GOT3 (cell line): ENCODE data around the gene LPCAT4.
"Not testable (repeated sequence)": the region's sequence is repeated elsewhere in the genome, so short reads cannot be mapped to it uniquely, and the experiment has no call there.

Experiments used
- DNase-seq: peaks from one replicate; lab custom pipeline; 2025; ENCODE audit warnings: mixed read lengths; lab: John Stamatoyannopoulos, UW

The LPCAT4 gene, protein sequence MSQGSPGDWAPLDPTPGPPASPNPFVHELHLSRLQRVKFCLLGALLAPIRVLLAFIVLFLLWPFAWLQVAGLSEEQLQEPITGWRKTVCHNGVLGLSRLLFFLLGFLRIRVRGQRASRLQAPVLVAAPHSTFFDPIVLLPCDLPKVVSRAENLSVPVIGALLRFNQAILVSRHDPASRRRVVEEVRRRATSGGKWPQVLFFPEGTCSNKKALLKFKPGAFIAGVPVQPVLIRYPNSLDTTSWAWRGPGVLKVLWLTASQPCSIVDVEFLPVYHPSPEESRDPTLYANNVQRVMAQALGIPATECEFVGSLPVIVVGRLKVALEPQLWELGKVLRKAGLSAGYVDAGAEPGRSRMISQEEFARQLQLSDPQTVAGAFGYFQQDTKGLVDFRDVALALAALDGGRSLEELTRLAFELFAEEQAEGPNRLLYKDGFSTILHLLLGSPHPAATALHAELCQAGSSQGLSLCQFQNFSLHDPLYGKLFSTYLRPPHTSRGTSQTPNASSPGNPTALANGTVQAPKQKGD

DNA sequence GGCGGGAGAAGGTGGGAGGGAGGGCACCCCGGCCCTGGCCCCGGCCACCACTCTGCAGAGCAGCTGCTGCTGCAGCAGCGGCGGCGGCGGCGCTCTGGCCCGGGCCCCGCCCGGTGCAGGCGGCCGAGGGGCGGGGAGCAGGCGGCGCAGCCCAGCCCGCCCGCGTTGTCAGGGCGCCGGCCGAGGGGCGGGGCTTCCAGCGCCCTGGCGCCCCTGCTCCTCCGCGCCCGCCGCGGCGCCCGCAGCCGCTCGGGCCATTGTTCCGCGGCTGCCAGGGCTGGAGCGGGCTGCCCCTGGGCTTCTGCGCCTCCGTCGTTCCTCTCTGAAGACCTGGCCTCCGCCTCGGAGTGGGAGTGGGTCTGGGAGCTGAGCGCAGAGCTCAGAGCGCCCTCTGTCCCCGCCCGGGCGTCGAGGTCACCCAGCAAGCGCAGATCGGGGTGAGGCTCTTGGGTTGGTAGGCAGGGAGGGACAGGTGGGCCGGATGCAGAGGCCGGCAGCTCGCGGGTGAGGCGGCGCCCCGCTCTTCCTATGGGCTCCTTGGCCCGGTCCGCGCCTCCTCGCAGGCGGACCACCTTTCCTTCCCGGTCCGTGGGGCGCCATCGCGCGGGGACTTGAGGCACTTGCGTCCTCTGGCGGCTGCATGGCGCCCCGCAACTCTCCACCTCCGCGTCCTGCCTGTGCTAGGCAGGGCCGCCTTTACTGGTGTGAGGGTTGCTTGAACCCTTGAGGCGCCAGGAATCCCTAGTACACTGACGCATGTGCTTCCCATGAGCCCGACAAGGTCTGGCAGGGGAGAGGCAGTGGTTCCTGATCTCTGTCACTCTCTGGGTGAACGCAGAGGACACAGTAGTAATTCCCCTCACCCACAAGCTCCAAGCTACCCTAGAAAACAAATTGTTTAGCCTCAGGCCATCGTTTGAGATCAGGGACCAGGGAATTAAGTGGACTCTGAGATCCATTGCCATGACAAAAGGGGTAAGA is at the start of gene LPCAT4:
Gene LPCAT4 (minus strand): TSS at position 96 of the 981 bp plus-strand sequence. CDS start 96 bp downstream, outside the sequence.
- peak; percentile 61 for DNase-seq

DNA sequence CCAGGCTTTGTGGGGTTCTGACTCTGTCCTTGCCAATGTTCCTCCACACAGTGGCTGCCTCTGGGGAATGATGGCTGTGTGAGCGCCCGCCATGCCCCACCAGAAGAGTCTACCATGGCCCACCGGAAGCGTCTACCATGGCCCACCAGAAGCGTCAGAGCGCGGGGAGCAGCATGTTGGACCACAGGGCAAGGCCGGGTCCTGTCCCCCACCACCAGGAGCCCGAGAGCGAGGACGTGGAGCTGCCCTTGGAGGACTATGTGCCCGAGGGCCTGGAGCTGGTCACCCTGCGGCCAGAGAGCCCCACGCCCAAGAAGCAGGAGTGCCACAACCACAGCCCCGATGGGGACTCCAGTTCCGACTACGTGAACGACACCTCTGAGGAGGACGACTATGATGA is 42.5 kb upstream of the LPCAT4 start:
- DNase-seq = not testable (repeated sequence)

DNA sequence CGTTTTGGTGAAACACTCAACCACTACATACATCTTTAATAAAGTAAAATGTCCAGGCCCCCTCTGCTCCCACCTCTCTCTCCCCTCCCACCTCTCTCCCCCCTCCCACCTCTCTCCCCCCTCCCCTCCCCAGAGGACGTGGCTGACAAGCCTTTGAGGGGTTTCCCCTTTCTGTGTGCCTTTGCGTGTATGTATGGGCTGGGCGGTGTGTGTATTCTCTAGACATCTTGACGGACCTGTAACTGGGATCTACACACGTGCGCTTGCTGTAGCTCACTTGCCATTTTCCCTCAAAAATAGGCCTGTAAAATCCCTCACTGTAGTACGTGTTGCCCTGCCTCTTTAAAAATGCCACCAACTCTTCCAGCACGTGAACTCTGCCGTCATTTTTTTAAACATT is 42.0 kb upstream of the LPCAT4 start:
- DNase-seq = not testable (repeated sequence)

DNA sequence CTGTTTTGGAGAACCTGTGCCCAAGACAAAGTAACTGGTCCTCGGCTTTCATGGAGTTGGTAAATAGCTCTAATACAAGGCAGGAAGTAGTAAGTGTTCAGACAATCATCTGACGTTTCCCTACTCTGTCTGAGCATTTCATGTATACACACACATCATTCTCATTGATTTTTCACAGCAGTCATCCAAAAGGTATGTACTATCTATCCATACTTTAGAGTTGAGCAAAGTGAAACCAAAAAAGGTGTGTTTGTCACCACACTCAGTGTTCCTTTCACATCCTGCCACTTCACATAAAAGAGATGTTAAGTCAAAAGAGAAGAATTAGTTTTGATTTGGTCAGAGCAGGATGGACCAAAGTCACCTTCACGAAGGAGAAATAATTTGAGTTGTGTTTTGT is 36.9 kb upstream of the LPCAT4 start:
- DNase-seq = not testable (repeated sequence)

DNA sequence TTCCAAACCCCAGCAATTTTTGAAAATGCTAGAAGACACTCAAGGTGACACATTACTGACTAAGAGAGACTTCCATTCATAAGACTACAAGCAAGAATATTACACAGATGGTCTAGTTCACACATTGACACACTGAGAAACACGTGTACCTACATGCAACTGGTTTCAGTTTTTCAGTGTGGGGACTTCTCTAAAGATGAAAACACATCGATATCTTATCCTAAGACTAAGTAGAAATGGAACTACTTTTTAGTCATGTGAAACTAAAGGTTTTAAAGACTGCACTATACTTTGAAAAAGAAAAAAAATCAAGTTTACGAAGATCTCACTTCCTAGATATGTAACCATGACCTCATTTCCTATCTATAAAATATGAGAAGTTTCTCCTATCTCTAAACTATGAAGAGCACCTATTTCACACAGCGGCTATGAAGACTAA is 36.2 kb upstream of the LPCAT4 start:
- not testable (repeated sequence) for DNase-seq

DNA sequence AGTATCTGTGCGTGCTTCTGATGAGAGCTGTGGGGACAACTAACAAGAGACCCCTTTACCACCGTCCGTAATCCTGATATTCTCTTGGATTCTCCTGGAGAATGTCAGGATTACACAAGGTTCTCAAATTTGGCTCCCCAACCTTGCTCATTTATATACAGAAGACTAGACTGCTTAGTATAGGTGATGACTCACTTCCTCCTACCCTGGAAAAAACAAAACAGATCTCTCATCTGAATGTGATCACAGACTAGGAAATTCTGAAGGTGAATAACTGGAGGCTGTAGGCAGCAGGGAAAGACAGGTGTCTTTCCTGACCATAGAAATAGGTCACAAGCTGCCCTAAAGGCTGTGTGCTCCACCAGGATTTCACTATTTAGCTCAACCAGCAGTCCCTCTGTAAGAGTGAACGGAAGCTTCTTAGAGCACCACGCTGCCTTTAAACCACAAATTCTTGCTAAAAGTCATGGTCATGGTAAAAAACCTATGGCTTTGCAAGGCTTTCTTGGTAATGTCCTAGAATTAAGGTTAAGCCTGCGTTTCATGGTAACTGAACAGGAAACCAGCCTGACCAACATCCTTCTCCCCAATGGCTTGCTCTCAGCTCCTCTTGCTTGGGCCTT is 30.8 kb upstream of the LPCAT4 start:
- not testable (repeated sequence) for DNase-seq

DNA sequence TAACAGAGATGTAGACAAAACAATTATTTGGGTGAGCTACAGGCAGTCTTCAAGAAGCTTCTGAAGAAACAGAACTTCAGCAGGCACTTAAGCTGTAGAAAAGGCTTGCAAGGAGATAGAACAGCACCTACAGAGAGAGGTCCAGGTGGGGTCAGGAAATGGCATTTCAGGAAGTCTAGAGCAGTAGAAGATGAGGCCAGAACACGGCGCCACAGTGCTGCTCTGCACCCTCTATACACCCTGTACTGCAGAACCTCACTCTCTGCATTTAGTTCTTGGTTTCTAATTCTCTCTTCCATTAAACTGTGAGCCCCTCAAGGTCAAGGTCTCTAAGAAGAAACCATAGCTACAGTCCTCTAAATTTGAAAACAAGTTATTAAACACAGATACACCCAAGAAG is 26.0 kb upstream of the LPCAT4 start:
- DNase-seq = not testable (repeated sequence)

DNA sequence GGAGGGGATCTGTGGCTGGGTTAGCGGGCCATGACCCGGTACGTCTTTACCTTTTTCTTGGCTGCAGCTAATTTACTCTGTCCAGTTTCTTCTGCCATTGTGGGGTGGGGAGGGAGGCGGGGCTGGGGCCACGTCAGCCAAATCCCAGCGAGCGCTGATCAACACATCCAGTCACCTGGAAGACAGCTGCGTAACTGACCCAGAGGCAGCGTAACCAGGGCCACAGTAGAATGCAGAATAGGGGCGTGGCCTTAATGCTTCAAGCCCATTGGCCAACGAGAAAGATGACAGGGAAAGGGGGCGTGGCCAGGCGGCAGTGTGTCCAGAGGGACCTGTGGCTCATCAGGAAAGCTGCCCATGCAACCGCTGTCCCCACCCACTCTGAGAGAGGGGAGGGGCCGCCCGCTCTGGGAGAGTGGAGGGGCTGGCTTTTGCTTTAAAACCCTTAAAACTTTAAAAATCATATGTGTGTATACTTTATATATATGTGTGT is 22.6 kb upstream of the LPCAT4 start:
- not testable (repeated sequence) for DNase-seq

DNA sequence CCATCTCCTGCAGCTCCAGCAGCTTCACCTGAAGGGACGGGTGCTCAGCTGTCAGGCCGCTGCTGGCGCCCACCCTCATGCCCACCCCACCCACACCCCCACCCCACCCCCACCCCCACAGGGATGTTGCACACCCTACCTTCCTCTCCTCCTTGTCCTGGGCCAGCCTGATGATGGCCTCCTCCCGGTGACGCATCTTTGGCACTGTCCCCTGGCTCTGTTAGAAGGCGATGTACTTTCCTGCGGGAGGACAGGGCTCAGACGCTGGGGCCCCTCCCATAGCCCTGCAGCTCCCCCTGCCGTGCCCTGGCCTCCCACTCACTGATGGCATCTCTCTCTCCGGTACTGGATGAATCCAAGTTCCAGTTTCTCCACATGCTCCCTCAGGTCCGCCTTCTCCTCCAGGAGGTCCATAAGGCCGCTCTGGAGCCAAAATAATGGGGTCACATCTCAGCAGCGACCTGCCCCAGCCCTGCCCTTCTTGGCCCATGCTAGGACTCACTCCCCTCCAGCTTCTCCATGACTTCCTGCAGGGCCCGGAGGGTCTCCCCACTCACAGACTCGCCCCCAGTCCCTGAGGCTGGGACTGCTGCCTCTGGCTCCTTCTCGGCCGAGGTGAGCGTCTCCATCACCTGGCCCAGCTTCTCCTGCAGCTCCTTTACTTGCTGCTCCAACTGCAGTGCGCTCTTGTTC is 15.0 kb upstream of the LPCAT4 start:
- not testable (repeated sequence) for DNase-seq

DNA sequence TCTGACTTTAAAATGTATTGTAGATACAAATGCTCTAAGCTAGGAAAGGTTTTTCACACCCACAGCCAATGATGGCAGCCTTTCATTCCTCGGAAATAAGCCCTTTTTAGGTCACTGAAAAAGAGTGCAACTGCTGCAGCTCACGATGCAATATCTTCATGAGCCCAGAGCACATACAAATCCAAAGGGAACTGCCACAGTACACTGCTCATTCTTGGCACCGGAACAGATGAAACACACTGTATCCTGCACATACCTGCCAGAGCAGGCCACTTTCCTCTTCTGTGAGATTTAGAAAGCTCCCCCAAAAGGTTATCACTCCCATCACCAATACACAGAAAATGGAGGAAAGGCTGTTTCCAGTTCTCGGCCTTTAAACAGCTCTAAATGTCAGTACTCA is 13.5 kb upstream of the LPCAT4 start:
- not testable (repeated sequence) for DNase-seq

DNA sequence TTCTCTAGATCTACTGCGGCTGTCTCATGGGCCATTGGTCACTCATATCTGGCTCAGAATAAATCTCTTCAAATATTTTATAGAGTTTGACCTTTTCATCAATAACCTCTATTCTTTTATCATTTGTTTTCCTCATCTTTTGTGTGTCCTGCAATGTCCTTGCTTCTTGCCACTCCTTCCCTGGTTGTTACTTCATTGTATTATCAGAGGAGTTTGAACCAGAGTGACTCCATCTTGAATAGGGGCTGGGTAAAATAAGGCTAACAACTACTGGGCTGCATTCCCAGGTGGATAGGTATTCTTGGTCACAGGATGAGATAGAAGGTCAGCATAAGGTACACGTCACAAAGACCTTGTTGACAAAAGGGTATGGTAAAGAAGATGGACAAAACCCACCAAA is 9.9 kb upstream of the LPCAT4 start:
- no peak for DNase-seq

DNA sequence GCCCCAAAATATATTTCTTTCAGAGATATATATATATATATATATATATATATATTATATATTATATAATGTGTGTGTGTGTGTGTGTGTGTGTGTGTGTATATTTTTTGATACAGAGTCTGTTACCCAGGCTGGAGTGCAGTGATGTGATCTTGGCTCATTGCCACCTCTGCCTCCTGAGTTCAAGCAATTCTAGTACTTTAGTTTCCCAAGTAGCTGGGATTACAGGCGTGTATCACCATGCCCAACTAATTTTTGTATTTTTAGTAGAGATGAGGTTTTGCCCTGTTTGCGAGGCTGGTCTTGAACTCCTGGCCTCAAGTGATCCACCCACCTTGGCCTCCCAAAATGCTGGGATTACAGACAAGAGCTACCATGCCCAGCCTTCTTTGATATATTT is 8.5 kb upstream of the LPCAT4 start:
- not testable (repeated sequence) for DNase-seq

DNA sequence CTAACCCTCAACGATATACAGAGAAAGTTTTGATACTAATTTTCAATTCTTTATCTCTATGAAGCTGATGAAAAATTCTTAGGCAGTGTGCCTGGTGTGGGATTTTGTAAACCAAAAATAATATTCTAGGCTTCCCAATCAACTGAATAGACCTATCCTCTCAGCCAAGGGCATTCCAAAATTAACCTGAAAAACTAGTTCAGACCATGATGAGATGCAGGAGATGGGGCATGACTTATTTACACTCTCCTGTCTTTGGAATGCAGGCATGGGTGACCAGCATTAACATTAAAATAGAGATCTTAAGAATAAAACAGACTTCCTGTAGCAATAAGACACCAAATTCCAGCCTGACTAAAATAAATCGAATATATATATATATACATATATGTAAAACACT is 7.8 kb upstream of the LPCAT4 start:
- no peak for DNase-seq

DNA sequence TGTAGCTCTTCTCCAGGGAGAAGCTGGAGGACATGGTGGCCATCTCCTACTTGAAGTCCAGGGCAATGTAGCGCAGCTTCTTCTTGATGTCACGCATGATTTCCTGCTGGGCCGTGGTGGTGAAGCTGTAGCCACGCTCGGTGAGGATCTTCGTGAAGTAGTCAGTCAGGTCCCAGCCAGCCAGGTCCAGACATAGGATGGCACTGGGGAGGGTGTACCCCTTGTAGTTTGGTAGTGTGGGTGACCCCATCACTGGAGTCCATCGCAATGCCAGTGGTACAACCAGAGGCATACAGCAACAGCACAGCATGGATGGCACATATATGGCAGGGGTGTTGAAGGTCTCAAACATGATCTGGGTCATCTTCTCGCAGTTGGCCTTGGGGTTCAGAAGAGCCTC is 7.0 kb upstream of the LPCAT4 start:
- no peak for DNase-seq

DNA sequence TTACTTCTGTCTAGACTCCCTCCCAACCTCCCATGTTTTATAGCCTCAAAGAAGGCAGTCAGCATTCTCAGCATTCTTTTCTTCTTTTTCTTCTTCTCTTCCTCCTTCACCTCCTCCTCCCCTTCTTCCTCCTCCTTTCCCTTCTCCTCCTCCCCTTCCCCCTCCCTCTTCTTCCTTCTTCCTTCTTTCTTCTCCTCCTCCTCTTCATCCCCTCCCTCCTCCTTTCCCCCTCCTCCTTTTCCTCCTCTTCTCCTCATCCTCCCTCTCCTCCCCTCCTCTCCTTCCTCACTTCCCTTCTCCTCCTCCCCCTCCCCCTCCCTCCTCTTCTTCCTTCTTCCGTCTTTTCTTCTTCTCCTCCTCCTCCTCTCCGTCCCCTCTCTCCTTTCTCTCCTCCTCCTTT is 3.6 kb upstream of the LPCAT4 start:
- DNase-seq = no peak

DNA sequence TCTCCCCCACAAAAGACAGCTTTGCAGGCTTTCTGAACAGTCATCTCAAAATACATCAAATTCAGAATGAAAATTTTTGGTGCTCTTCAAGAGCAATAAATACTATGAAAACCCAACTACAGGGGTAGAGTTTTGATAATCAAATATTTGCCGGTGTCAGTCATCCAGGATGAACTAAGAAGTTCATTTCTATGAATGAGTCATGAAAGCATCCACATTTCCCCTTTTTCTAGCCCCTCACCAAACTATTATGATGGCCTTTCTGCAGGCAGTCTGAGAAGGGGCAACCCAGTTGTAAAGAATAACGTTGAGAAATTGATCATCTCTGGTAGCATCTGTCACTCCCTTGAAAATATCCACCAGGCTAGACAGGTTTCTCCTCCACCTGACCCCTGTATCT is 3.1 kb upstream of the LPCAT4 start:
- no peak for DNase-seq

DNA sequence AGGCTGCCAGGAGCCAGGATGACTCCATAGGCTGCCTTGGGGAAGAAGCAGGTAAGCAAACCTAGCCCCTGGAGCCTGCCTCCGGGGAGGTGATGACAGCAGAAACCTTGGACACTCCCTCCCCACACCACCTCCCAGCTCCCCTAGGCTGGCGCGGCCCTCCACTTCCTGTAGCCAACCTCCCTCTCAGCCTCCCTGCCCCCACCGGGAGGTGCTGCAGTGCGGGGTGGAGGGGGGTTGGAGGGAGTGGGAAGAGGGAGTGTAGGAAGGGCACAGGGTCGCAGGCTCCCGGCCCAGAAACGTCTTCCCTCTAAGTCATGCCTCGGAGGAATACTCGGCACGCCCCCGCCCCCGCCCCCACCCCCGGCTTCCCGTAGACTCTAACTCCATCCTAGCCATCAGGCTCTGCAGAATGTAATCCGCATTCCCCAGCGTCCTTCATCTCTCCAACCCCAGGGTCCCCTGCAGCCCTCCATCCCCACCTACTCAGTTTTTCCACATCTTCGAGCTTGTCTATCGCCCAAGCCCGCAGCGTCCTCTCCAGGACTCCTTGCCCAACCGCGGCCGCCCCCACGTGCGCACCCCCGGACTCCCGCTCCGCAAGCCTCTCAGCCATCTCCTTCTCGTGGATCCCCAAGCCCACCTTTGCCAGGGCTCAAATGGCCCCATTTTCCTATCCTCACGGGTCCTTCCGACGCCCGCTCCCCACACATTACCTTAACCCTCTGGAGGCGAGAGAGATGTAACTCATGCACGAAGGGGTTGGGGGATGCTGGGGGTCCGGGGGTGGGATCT is 528 bp downstream of the LPCAT4 start:
- DNase-seq = no peak

DNA sequence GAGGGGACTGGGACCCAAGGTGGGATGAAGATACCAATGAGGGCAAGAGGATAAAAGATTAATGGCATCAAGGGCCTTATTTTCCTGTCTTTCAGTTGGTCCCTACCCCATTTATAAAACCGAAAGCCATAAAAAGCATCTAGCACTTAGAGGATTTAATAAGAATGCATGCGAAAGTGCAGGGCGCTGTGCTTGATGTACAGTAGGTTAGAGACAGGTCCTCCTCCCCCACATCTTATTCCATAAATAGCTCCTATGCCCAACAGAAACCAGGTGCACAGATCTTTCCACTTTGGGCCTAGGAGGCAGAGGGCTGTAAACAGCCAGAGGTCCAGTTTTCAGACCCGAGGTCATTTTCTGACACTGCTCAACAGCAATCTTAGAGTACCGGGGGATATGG is 1.2 kb downstream of the LPCAT4 start:
- DNase-seq = no peak

DNA sequence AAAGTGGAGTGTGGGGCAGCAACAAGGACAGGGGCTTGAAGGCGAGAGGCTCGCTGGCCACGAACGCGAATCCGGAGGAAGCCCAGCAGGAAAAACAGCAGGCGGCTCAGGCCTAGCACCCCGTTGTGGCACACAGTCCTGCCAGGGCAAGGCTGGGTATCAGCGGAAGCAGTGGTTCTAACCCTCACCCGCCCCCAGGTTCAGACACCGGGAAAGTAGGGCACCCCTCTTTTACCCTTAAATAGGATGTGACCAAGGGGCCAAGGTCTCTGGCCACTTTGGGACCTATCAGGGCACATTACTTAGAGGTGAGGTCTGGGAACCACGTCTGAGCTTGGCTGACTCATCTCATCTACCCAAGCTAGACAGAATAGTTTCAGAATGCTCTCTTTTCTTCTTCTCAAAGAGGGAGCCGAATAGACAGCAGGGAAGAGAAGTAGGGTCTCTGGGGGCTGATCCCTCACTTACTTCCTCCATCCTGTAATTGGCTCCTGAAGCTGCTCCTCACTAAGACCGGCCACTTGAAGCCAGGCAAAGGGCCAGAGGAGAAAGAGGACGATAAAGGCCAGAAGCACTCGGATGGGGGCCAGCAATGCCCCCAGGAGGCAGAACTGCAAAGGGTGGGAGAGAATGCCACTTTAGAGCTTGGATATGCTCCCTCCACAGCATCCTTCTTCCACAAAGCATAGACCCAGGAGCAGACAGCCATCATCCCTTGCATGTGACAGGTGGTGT is 1.7 kb downstream of the LPCAT4 start:
- no peak for DNase-seq

DNA sequence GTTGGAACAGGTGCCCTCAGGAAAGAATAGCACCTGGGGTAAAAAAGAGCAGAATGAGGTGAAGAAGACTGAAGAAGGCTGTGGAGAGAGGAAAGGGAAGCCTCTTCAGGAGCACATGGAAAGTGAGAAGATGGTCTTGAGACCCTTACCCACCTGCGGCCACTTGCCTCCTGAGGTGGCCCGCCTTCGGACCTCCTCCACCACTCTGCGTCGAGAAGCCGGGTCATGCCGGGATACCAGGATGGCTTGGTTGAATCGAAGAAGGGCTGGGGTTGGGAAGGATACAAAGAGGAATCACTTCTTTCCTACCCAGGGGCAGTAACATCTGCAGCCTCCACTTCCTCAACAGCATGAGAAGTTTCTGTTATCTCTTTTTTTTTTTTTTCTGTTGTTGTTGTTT is 3.0 kb downstream of the LPCAT4 start:
- DNase-seq = no peak
